A673 (cell line): Measurements from ENCODE around the gene ALG13.

Source experiments
- CTCF ChIP-seq: fragments of 300-800, 200-600 bp; sonication (generic); conservative IDR thresholded peaks from 2 replicates; pipeline ENCODE4 v1.5.1; 2017; ENCODE audit warnings: low read depth, mild to moderate bottlenecking, antibody characterized with exemption, low read length, moderate library complexity, mixed read lengths
- EZH2 ChIP-seq: fragments of 200-600 bp; sonication (generic); IDR thresholded peaks from 2 replicates; pipeline ENCODE4 v1.6.1; 2017; ENCODE audit warnings: borderline replicate concordance, low read depth, mild to moderate bottlenecking, mixed read lengths, antibody characterized with exemption, low read length; ENCODE audit not compliant: poor library complexity, severe bottlenecking

- no peak for TF ChIP-seq CTCF
- no peak for TF ChIP-seq EZH2
These were observed 19.7 kb upstream of the ALG13 start for GRCh38 chrX:111661241-111661640.
